Ureter (tissue), 1 donor: ENCODE measurements around the gene COA3. TPM values are rescaled to one million over a fixed set of nuclear protein-coding genes. Genes with fewer than 3 reads are reported as not detected.

ENCODE experiments used
- DNase-seq: peaks from one replicate; pipeline ENCODE4 v3.0.0-alpha.2; 2020; ENCODE audit warnings: low spot score
- total RNA-seq: library from RNA; stranded (reverse); gene quantifications from one replicate; pipeline ENCODE4 v1.2.4, GENCODE V29; 2023
- donor health status: DM: yes; HTN: yes; CAD: no.

COA3 gene
- total RNA-seq, 1 donor from 2014 or later: 80.4 TPM

DNA sequence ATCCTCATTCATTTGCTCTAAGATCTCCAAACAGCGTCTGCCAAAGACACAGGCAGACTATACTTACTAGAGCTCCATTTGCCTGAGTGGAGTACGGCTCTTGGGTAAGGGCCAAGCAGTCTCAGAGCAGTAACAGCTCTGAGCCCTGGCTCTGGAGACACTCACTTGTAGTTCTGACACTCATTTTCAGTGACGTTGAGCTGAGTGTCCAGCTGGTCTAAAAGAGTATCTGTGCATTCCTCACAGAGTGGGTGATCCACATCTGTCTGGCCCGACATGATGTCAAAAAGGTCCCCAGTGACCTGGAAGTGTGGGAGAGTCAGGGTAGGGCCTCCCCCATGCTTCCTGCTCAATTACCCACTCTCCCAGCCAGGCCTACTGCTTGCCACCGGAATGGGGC lies 19.9 kb upstream of the COA3 start:
- DNase-seq: no peak

DNA sequence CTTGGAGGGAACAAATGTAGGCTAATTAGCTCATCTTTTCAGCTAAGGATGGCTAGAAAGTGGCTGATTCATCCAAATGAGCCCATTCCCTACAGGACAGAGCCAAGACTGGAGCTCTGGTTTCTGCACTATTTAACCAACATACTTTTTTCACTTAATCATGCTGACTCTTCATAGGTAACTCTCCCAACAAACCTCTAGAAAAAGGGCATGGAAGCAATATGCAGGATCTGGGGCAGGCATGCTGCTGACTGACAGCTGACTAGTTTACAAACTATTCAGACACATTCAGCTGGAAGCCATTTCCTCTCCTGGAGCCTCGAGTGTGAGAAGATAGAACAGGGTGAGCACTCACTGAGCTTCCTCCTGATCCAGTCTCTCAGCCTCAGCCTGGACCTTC lies 19.4 kb upstream of the COA3 start:
- no peak for DNase-seq

DNA sequence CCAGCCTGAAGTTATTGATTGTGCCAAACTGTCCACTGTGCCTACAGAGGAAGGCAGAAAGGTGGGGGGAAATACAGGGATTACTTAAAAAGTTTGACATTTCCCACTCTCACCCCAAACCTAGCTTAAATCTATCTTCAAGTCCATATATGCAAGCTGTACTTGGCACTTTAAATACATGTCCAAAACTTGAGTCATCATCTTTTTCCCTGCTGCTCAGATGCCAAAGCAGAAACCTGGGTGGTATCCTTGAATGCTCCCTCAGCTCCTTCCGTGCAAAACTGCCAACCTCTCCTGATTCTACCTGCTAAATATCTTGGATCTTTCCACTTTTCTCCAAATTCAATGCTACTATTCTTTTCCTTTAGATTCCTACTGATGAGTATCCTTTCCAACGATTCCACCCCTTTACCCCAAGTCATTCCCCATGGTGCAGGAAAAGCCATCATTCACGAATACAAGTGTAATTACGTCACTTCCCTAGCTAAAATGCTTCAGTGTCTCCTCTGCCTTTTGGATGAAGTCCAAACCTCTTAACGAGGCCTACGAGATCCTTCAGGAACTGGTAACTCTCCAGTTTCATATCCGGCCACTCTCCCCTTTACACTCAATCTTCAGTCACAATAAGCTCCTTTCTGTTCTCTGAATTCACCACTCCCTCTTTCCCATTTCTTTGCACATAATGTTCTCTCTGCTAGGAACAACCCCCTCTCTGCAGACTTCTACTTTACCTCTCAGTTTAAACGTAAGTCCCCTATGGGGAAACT lies 16.3 kb upstream of the COA3 start:
- DNase-seq: no peak

DNA sequence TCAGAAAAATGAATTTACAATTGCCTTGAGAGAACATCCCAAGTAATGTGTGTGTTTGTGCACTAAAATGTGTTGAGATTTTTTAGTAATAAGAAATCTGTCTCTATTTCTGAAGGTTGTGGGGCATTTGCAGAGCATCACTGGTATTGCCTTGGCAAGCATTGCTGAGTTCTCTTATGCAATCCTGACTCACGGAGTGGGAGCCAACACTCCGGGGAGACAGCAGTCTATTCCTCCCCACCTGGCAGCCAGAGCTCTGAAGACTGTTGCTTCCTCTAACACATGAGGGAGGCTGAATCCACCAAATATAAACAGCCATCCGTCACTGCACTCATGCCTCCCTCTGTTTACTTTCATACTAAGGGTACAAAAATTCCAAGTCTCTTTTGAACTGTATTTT lies 10.7 kb upstream of the COA3 start:
- no peak for DNase-seq

DNA sequence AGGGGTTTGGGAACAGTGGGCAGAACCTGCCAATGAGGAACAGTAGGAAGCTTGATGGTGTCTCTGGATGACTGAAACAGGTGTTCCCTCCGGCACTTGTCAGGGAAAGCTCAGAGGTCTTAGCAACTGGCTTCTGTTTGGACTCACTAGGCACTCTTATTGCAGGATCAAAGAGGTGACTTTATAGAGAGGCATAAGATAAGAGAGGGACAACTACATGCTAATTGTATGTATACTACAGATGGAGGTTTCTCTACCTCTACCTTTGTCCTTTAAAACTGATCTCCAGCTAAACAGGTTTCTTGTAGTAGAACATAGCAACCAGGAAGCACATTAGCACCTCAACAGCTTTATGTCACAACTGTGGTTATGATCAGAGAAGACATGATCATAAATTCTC lies 7.7 kb upstream of the COA3 start:
- no peak for DNase-seq

DNA sequence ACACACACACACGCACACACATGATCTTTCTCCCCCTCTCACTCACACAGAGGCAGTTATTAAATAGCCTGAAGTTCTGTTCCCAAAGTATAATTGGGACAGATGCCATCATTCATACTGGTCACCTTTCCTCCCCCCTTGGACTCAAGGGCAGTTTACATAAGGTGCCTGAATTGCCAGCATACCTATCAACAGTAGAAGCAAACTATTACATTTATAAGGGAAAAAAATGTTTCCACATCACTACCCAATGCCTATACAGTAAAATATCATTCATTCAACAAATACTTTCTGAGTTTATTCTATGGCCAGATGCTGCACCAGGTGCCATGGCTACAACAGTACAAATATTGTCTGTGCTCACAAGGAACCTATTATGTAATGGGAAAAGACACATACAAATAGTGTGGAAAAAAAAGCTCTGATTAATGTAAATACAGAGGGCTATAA lies 6.4 kb upstream of the COA3 start:
- DNase-seq: no peak

DNA sequence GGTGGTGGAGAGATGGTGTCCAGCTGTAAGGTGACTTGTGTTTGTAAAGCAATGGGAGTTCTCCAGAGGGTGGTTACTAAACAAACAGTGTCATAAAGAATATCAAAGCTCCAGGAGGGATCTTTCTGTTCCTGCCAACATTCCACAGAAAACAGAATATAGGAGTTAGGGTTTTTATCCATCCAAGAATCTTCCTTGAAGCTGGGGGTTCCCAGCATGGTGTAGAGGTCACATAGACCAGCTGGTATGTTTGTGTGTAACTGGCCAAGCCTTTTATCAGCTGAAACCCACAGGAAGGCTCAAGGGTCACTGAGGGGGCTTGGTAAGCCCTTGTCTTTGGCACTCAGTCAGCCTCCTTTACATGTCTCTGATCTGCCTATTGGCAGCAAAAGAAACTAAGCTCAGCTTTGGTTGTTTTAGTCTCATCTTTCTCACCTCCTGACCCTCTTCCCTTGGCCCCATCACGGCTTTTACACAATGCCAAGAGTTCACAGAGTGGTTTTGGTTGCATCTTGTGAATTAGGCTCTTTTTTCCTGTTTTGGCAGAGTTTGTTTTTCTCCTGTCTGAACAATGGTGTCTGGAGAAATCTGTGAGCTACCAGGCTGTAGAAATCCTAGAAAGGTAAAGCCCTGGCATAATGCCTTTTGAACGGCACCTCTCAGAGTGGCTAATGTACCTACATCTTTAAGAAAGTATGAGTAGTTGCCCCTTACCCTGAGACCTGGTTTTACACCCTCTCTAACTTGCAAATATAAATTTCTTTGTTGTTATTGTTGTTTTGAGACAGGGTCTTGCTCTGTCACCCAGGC lies 4.8 kb upstream of the COA3 start:
- no peak for DNase-seq

DNA sequence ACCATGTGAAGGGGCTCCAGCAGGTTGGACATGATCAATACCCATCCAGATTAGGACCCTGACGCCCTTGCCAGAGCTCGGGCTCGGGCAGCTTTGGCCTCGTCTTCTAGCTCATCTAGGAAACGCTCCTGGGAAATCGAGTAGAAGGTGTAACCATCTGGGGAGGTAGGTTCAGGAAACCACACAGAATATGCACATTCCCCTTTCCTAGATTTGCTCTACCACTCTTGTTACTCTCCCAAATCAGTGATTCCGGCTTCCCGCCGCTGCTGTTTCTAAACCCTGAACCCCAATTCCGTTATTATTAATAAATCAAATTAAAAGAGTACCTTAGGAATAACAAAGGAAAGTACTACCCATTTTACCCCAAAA lies 507 bp downstream of the COA3 start:
- no peak for DNase-seq

DNA sequence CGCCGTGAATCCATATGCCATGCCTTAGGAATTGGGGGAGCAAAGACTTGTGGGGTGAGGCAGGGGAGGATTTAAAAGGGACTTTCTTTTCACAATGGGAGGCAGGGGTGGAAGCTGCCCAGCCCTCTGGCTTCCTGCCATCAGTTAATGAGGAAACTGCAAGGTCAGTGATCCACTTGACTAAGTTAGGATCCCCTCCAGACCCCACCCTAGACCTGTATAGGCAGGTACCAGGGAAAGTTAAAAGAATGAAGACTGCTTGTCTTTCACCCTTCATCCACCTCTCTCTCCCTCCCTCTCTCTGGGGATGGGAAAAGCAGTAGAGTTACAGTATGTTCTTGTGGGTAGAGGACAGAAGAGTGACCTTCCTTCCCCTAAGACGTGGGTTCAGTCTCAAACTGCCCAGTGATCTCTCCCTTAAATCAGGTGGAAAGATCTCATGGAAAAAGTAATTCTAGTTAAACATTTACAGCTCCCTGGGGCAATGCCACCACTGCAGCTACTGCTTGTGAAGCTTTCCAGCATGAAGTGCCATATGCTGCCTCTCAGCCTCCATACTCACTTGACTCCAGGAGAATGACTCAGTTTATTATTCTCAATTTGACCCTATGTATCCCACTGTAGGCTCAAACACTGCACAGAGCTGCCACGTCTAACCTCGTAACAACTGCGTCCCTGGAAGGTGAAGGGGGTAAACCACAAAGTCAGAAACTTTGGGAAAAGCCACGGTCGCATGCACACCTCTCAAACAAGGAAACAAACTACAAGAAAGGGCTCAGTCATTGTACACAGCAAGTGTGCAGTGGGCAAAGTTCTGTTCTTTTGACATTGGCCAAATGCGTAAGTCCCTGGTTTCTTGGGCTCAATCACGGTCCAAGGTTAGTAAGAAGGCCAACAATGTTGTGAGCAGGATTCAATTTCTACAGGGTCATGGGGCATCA lies 1.2 kb downstream of the COA3 start:
- no peak for DNase-seq

DNA sequence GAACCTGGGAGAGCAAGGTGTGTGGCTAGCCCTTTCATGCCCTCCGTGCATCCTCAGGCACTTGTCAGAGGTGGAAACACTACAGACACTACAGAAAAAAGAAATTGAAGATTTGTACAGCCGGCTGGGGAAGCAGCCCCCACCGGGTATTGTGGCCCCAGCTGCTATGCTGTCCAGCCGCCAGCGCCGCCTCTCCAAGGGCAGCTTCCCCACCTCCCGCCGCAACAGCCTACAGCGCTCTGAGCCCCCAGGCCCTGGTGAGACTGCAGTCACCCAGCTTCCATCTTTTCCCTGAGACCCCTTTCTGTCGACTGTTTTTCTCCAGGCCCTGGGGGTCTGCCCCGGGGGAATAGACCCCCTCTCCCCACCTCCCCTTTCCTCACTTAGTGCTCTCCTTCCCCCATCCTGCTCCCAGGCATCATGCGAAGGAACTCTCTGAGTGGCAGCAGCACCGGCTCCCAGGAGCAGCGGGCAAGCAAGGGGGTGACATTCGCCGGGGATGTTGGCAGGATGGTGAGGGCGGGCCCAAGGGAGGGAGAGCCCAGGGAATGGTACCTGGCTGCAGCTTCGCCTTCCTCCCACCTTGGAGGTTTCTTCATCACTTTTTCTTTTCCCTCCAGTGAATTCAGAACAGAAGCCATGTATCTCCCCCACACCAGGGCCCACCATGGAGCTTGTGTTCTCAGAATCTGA lies 2.3 kb downstream of the COA3 start:
- DNase-seq: no peak

DNA sequence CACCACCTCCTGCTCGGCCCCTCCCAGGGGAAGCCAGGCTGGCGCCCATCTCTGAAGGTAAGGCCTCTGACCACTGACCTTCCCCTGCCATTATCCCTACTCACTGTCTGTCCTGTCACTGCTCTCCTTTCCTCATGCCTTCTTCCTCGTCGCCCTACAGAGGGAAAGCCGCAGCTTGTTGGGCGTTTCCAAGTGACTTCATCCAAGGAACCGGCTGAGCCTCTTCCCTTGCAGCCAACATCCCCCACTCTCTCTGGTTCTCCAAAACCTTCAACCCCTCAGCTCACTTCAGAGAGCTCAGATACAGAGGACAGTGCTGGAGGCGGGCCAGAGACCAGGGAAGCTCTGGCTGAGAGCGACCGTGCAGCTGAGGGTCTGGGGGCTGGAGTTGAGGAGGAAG lies 3.0 kb downstream of the COA3 start:
- no peak for DNase-seq

DNA sequence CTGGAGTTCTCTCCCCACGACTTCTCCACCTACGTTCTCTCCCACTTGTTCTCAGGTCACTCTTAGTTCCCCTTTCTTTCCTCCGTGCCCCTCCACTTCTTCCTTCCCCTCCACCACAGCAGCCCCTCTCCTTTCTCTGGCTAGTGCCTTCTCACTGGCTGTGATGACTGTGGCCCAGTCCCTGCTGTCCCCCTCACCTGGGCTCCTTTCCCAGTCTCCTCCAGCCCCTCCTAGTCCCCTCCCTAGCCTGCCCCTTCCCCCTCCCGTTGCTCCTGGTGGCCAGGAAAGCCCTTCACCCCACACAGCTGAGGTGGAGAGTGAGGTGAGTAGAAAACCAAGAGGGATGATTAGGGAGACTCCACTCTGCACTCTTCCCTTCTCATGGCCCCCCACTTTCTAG lies 3.4 kb downstream of the COA3 start:
- DNase-seq: no peak

DNA sequence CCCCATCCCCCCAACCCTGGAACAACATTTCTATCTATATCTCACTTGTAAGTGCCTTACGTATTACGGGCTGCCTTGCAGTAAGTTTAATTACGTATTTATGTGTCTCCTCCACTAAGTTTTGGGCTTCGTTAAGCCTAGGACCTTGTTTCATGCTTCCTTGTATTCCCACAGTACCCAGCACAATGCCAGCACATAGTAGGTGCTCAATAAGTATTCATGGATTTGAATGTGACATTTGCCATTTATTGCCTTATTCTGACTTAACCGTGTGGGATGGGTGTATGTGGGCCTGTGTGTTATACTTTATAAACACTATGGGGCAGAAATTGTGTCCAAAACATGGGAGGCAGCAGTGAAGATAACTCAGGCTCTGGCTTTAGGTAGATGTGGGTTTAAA lies 6.0 kb downstream of the COA3 start:
- DNase-seq: no peak

DNA sequence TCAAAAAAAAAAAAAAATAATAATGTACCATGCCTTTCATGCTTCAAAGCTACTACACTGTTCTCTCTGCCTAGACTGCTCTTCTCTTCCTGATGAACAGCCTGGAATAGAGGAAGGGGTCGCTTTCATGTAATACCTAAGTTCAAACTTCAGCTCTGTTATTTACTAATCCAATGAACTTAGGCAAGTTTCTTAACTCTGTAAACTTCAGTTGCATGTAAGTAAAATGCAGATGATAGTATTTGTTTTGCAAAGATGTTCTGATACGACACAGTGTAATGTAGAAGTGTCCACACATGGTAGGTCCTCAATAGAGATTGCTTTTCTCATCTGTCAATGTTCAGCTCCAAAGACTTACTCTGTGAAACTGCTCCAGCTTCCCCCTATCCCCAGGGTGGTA lies 6.6 kb downstream of the COA3 start:
- DNase-seq: no peak

DNA sequence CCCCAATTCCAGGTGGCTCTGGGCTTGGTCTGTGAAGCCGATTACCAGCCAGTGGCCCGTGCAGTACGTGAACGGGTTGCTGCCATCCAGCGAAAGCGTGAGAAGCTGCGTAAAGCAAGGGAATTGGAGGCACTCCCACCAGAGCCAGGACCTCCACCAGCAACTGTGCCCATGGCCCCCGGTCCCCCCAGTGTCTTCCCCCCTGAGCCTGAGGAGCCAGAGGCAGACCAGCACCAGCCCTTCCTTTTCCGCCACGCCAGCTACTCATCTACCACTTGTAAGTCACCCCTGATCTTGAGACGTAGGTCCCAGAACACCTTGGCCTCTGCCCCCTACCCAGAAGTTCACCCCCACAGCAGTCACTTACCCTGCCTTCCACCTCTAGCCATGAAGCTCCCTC lies 11.2 kb downstream of the COA3 start:
- DNase-seq: no peak

DNA sequence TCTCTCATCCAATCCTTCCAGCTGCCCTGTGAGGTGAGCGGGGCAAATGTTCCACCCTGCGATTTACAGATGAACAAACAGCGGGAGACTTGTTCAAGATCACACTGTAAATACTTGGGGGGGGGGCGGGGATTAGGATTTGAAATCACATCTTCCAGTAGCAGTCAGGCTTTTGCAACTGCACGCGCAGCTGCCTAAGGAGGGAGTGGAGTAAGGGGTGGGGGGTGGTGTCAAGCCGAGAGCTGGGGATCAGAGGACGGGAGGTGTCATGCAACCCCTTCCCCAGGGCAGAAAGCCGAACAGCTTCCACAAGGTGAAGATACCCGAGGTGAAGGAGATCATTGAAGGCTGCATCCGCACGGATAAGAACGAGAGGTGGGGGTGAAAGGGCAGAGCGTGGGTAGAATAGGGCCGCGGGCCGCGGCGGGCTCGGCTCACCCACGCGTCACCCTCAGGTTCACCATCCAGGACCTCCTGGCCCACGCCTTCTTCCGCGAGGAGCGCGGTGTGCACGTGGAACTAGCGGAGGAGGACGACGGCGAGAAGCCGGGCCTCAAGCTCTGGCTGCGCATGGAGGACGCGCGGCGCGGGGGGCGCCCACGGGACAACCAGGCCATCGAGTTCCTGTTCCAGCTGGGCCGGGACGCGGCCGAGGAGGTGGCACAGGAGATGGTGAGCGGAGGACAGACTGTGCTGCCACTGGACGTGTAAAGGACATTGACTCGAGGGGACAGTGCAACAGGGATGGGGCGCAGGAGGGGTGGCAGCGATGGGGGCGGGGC lies 13.5 kb downstream of the COA3 start:
- no peak for DNase-seq

DNA sequence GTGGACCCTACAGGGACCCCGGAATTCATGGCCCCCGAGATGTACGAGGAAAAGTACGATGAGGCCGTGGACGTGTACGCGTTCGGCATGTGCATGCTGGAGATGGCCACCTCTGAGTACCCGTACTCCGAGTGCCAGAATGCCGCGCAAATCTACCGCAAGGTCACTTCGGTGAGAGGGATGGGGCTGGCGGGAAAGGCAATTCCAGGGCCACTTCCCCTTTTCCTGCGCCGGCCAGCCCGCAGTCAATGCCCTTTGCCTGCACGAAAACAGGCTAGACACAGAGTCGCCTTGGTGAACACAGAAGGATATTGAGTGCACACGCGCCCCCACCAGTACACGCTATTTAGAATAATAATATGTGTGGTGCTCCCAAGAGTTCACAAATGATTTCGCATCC lies 14.1 kb downstream of the COA3 start:
- no peak for DNase-seq

DNA sequence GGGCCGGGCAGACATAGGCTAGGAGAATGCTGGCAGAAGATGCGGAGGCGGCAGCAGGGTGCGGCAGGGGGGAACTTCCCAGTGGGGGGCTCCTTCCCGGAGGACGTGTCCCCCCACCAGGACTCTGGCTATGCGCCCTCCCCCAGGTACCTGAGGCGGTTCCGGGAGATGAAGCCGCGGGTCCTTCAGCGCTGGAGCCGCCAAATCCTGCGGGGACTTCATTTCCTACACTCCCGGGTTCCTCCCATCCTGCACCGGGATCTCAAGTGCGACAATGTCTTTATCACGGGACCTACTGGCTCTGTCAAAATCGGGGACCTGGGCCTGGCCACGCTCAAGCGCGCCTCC lies 14.7 kb downstream of the COA3 start:
- no peak for DNase-seq

DNA sequence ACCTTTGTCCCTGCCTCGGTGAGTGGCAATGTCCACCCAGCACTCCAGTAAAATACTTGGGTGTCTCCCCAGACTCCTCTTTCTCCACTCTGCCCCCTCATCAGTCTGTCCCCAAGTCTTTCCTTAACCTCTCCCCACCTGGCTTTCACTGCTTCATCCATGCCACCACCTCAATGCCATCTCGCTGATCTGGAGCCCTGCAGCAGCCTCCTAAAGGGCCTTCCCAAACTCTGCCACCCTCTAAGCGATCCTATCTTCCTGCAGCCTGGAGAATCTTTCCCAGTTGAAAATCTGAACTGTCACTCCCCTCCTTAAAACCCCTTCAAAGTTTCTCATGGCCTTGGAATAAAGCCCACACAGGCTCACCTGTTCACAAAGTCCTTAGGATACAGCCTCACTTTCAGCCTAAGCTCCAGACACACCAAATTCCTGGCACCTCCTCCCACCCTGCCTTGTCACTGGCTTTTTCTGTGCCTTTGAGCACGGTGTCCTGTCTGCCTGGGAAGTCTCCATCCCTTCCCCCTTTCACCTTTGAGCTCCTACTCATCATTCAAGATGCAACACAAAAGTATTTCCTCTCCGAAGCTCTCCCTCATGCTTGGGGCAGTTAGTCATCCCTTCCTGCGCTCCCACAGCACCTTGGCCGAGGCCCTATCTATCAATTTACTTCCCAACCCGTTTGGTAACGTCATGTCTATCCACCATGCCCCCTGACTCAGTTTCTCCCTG lies 15.3 kb downstream of the COA3 start:
- DNase-seq: no peak
